H1 (cell line): Measurements from ENCODE around the gene ARHGEF35. TPM values are rescaled to one million over a fixed set of nuclear protein-coding genes. Genes with fewer than 3 reads are reported as not detected.
"Not testable (repeated sequence)": the region's sequence is repeated elsewhere in the genome, so short reads cannot be mapped to it uniquely, and the experiment has no call there.

Experiments
- CTCF ChIA-PET: fragments of 300-600 bp; sonication (Branson Sonifier 250); formaldehyde crosslinking; loops from one replicate; lab custom pipeline; 2021; ENCODE audit not compliant: partially characterized antibody; lab: Charles Lee
- POLR2A ChIA-PET: fragments of 300-600 bp; sonication (Branson Sonifier 250); formaldehyde crosslinking; loops from one replicate; lab custom pipeline; 2021; ENCODE audit warnings: inconsistent platforms; ENCODE audit not compliant: partially characterized antibody; lab: Charles Lee
- DNase-seq, 2 experiments: peaks; one replicate each; pipeline versions ENCODE4 v3.0.0 to v3.0.0-alpha.2; 2010 to 2022; ENCODE audit warnings: low spot score in 2 of 2, low read depth in 1 of 2, mixed read lengths in 1 of 2
- FAIRE-seq: peaks from 2 replicates; lab custom pipeline; 2011; peaks lifted over from hg19 to GRCh38; lab: Jason Lieb, UNC
- H2AFZ ChIP-seq: 2 replicates; pipeline ENCODE4 v1.8.1; 2012; ENCODE audit warnings: low read length, inconsistent platforms
- H2AK5ac ChIP-seq: 2 replicates; pipeline ENCODE4 v1.6.1; 2013; ENCODE audit warnings: low read depth, low read length
- H2BK120ac ChIP-seq: replicated peaks from 2 replicates; pipeline ENCODE3; 2013; ENCODE audit warnings: low read depth, low read length, inconsistent platforms
- H2BK12ac ChIP-seq: 2 replicates; pipeline ENCODE4 v1.6.1; 2013; ENCODE audit warnings: low read depth, low read length
- H2BK15ac ChIP-seq: 2 replicates; pipeline ENCODE4 v1.6.1; 2013; ENCODE audit warnings: low read length
- H2BK20ac ChIP-seq: 2 replicates; pipeline ENCODE4 v1.6.1; 2013; ENCODE audit warnings: low read length
- H2BK5ac ChIP-seq: 2 replicates; pipeline ENCODE4 v1.6.1; 2013; ENCODE audit warnings: low read depth, low read length
- H3K14ac ChIP-seq: 2 replicates; pipeline ENCODE4 v1.6.1; 2013; ENCODE audit warnings: inconsistent platforms; ENCODE audit not compliant: insufficient read length
- H3K18ac ChIP-seq: 2 replicates; pipeline ENCODE4 v1.6.1; 2013; ENCODE audit warnings: low read length; ENCODE audit errors: extremely low read depth
- H3K23ac ChIP-seq: 2 replicates; pipeline ENCODE4 v1.6.1; 2013; ENCODE audit warnings: inconsistent platforms; ENCODE audit not compliant: insufficient read length
- H3K23me2 ChIP-seq: 2 replicates; pipeline ENCODE4 v1.6.1; 2013; ENCODE audit warnings: low read depth, low read length
- H3K27ac ChIP-seq: 2 replicates; pipeline ENCODE4 v1.6.1; 2011; ENCODE audit warnings: low read depth, low read length, inconsistent platforms
- H3K27me3 ChIP-seq, 4 experiments: replicated peaks in 1 of 4; 1 replicate in 1 of 4; 2 replicates in 3 of 4; pipeline versions ENCODE4 v1.6.1 to v1.8.1; 2011 to 2013; ENCODE audit warnings: low read length in 3 of 4, mild to moderate bottlenecking in 3 of 4, inconsistent platforms in 2 of 4, mixed read lengths in 2 of 4, moderate library complexity in 1 of 4; ENCODE audit not compliant: control insufficient read depth in 3 of 4, insufficient read depth in 3 of 4; ENCODE audit errors: extremely low read depth in 1 of 4
- H3K36me3 ChIP-seq, 4 experiments: 2 replicates each; pipeline versions ENCODE4 v1.6.1 to v1.8.1; 2011 to 2013; ENCODE audit warnings: mild to moderate bottlenecking in 4 of 4, low read length in 3 of 4, moderate library complexity in 2 of 4, control low read depth in 1 of 4, inconsistent platforms in 1 of 4; ENCODE audit not compliant: insufficient read depth in 4 of 4, control insufficient read depth in 2 of 4
- H3K4ac ChIP-seq: replicated peaks from 2 replicates; pipeline ENCODE3; 2013; ENCODE audit warnings: low read length, low read depth, mixed read lengths, inconsistent platforms; ENCODE audit not compliant: insufficient read length
- H3K4me1 ChIP-seq, 4 experiments: replicated peaks in 1 of 4; 1 replicate in 1 of 4; 2 replicates in 3 of 4; pipeline versions ENCODE4 v1.6.1 to v1.8.1; 2011 to 2013; ENCODE audit warnings: low read length in 3 of 4, inconsistent platforms in 2 of 4, mixed read lengths in 1 of 4; ENCODE audit not compliant: insufficient read depth in 4 of 4, control insufficient read depth in 3 of 4
- H3K4me2 ChIP-seq, 2 experiments: 2 replicates each; pipeline versions ENCODE4 v1.6.1 to v1.8.1; 2011 to 2013; ENCODE audit warnings: low read depth in 2 of 2, low read length in 2 of 2, control low read depth in 1 of 2, inconsistent platforms in 1 of 2, mild to moderate bottlenecking in 1 of 2; ENCODE audit not compliant: insufficient read depth in 1 of 2
- H3K4me3 ChIP-seq, 4 experiments: fragments of 200-600, 300-600 bp in 1 of 4; sonication (generic), shearing (Covaris generic), sonication (Bioruptor Twin) in 1 of 4; 2 replicates each; pipeline versions ENCODE4 v1.5.1 to v1.8.1; 2011 to 2016; ENCODE audit warnings: low read length in 4 of 4, low read depth in 3 of 4, control low read depth in 2 of 4, inconsistent platforms in 2 of 4, mild to moderate bottlenecking in 2 of 4, mixed read lengths in 1 of 4, moderate library complexity in 1 of 4; ENCODE audit not compliant: insufficient read depth in 2 of 4; ENCODE audit errors: extremely low read depth in 1 of 4
- H3K56ac ChIP-seq: replicated peaks from 2 replicates; pipeline ENCODE3; 2013; ENCODE audit warnings: low read depth, mild to moderate bottlenecking, mixed read lengths, low read length, inconsistent platforms; ENCODE audit not compliant: insufficient read length
- H3K79me1 ChIP-seq: 2 replicates; pipeline ENCODE4 v1.6.1; 2013; ENCODE audit warnings: low read depth, low read length, control low read depth
- H3K79me2 ChIP-seq, 2 experiments: 2 replicates each; pipeline versions ENCODE4 v1.6.1 to v1.8.1; 2012 to 2013; ENCODE audit warnings: low read length in 2 of 2, mild to moderate bottlenecking in 2 of 2, inconsistent platforms in 1 of 2; ENCODE audit not compliant: insufficient read depth in 2 of 2, control insufficient read depth in 1 of 2
- H3K9ac ChIP-seq, 4 experiments: replicated peaks in 1 of 4; 1 replicate in 1 of 4; 2 replicates in 3 of 4; pipeline versions ENCODE4 v1.6.1 to v1.8.1; 2011 to 2013; ENCODE audit warnings: low read depth in 3 of 4, low read length in 3 of 4, control low read depth in 2 of 4, mild to moderate bottlenecking in 2 of 4, moderate library complexity in 2 of 4, inconsistent platforms in 1 of 4; ENCODE audit errors: extremely low read depth in 1 of 4
- H3K9me3 ChIP-seq, 2 experiments: 2 replicates each; pipeline versions ENCODE4 v1.6.1 to v1.8.1; 2012 to 2013; ENCODE audit warnings: mild to moderate bottlenecking in 2 of 2, moderate library complexity in 2 of 2, control low read depth in 1 of 2, inconsistent platforms in 1 of 2, low read depth in 1 of 2, low read length in 1 of 2, mixed read lengths in 1 of 2; ENCODE audit not compliant: insufficient read depth in 2 of 2
- H4K20me1 ChIP-seq, 2 experiments: replicated peaks in 1 of 2; 2 replicates each; pipeline versions ENCODE3 to v1.8.1; 2011 to 2013; ENCODE audit warnings: inconsistent platforms in 2 of 2, low read length in 2 of 2, mild to moderate bottlenecking in 1 of 2; ENCODE audit not compliant: insufficient read depth in 2 of 2, control insufficient read depth in 1 of 2
- H4K5ac ChIP-seq: 2 replicates; pipeline ENCODE4 v1.6.1; 2013; ENCODE audit warnings: low read length, low read depth, mixed read lengths, inconsistent platforms; ENCODE audit not compliant: insufficient read length
- H4K8ac ChIP-seq: 2 replicates; pipeline ENCODE4 v1.8.0; 2013; ENCODE audit warnings: mild to moderate bottlenecking, moderate library complexity, low read length, inconsistent platforms; ENCODE audit not compliant: insufficient read depth; ENCODE audit errors: extremely low read depth
- H4K91ac ChIP-seq: replicated peaks from 2 replicates; pipeline ENCODE3; 2013; ENCODE audit warnings: low read length, mixed read lengths, inconsistent platforms; ENCODE audit not compliant: insufficient read length
- WGBS, 2 experiments: shearing (Covaris generic) in 1 of 2; methylation state at CpG; one replicate each; pipeline versions ENCODE4 v1.1.6 to v1.1.7; 2013 to 2015; ENCODE audit warnings: low lambda C conversion rate in 2 of 2, mixed read lengths in 2 of 2, inconsistent platforms in 1 of 2, low coverage in 1 of 2, missing lambda C conversion rate in 1 of 2; ENCODE audit not compliant: insufficient replicate concordance in 2 of 2, insufficient coverage in 1 of 2, insufficient read length in 1 of 2; ENCODE audit errors: extremely low coverage in 1 of 2, missing lambda C conversion rate in 1 of 2; 5-methylcytosine and 5-hydroxymethylcytosine counted together
- polyA plus RNA-seq, 7 experiments: library from polyadenylated mRNA; depleted of rRNA in 3 of 7; stranded (reverse) in 5 of 7; unstranded in 2 of 7; fragments of >200 nt in 5 of 7; fragments of 200-250 nt in 2 of 7; gene quantifications; 1 replicate in 5 of 7; 2 replicates in 1 of 7; 4 replicates in 1 of 7; pipeline versions ENCODE4 v1.2.1 to v1.2.3, GENCODE V29; 2011 to 2013; ENCODE audit warnings: missing spikeins in 2 of 7, mixed read lengths in 2 of 7
- total RNA-seq: library from RNA; stranded (reverse); fragmentation: NEBNext Ultra II Directional; extraction: Animal tissue kit (Norgen Biotek cat#: 25700); gene quantifications from 2 replicates; pipeline ENCODE4 v1.2.1, GENCODE V29; 2021

Gene ARHGEF35
- total and polyA plus RNA-seq, 2 of the 8 experiments (the other 6 are each of a cell fraction or from before 2014, with no cell fraction given) = 1.3 to 11.8 TPM

GRCh38 chr7:144220531-144220930, 24.9 kb upstream of the ARHGEF35 start:
- DNase-seq, H3K27me3 ChIP-seq, H3K18ac ChIP-seq, H3K27ac ChIP-seq, H2BK120ac ChIP-seq, H3K4ac ChIP-seq, CTCF ChIA-PET, POLR2A ChIA-PET, H2BK20ac ChIP-seq, H3K56ac ChIP-seq, H2BK5ac ChIP-seq, H3K23ac ChIP-seq, H3K9ac ChIP-seq, H4K91ac ChIP-seq, H3K4me1 ChIP-seq, H3K14ac ChIP-seq, H3K79me2 ChIP-seq, H3K4me3 ChIP-seq, H3K4me2 ChIP-seq, H3K36me3 ChIP-seq, H2BK15ac ChIP-seq, H2BK12ac ChIP-seq, H2AK5ac ChIP-seq, H4K20me1 ChIP-seq, H3K9me3 ChIP-seq, H3K79me1 ChIP-seq, FAIRE-seq, H4K8ac ChIP-seq, H4K5ac ChIP-seq, H2AFZ ChIP-seq, H3K23me2 ChIP-seq: not testable (repeated sequence)

- H3K27me3 ChIP-seq, H3K4me2 ChIP-seq, CTCF ChIA-PET, H3K79me1 ChIP-seq, H3K23me2 ChIP-seq, H2BK20ac ChIP-seq, H4K91ac ChIP-seq, H3K9me3 ChIP-seq, H3K4me1 ChIP-seq, H3K23ac ChIP-seq, H3K79me2 ChIP-seq, H3K56ac ChIP-seq, H3K14ac ChIP-seq, H2AK5ac ChIP-seq, H2BK12ac ChIP-seq, H3K4me3 ChIP-seq, DNase-seq, H2BK5ac ChIP-seq, H4K20me1 ChIP-seq, H3K36me3 ChIP-seq, H4K5ac ChIP-seq, H3K9ac ChIP-seq, H3K27ac ChIP-seq, H3K18ac ChIP-seq, H2BK120ac ChIP-seq, H4K8ac ChIP-seq, H2AFZ ChIP-seq, H3K4ac ChIP-seq, POLR2A ChIA-PET, H2BK15ac ChIP-seq: not testable (repeated sequence)
- FAIRE-seq = peak; percentile 13
- no CpG with 5 or more reads among the region's 4 CpGs for WGBS, 2 experiments
Measured at GRCh38 chr7:144219149-144219548, 23.5 kb upstream of the ARHGEF35 start.
